Type B pancreatic cell (in vitro differentiated cells): Measurements from ENCODE around the gene DGCR2. TPM values are rescaled to one million over a fixed set of nuclear protein-coding genes. Genes with fewer than 3 reads are reported as not detected.
A peak's percentile ranks its signal among the peaks of the same experiment; 100 is the strongest.

Experiments
- DNase-seq: peaks from one replicate; pipeline ENCODE4 v3.0.0; 2021; ENCODE audit warnings: mixed read lengths; ENCODE audit not compliant: unreplicated experiment; ENCODE audit errors: extremely low spot score
- H3K27ac Mint-ChIP-seq: 2 replicates; pipeline ENCODE4 v1.8.0; 2021; ENCODE audit warnings: mild to moderate bottlenecking, mixed read lengths
- H3K27me3 Mint-ChIP-seq: 2 replicates; pipeline ENCODE4 v1.8.0; 2021; ENCODE audit warnings: mixed read lengths
- H3K36me3 Mint-ChIP-seq: 2 replicates; pipeline ENCODE4 v1.8.0; 2021; ENCODE audit warnings: mixed read lengths
- H3K4me1 Mint-ChIP-seq: one replicate; pipeline ENCODE4 v1.8.0; 2021; ENCODE audit warnings: mixed read lengths; ENCODE audit not compliant: unreplicated experiment
- H3K4me3 Mint-ChIP-seq: 2 replicates; pipeline ENCODE4 v1.8.0; 2021; ENCODE audit warnings: mild to moderate bottlenecking, mixed read lengths
- H3K9me3 Mint-ChIP-seq: 2 replicates; pipeline ENCODE4 v1.8.0; 2021; ENCODE audit warnings: mixed read lengths
- total RNA-seq: library from RNA; stranded (reverse); gene quantifications from 2 replicates; pipeline ENCODE4 v1.2.1, GENCODE V29; 2021; ENCODE audit warnings: low replicate concordance
- TF ChIP-seq, protein P1 (sequence below): fragments of 200-600 bp; sonication (generic); conservative IDR thresholded peaks from 2 replicates; pipeline ENCODE4 v1.5.0; 2021; ENCODE audit warnings: antibody characterized with exemption, mild to moderate bottlenecking

The DGCR2 gene
- total RNA-seq, 1 donor from 2014 or later = 83.1 TPM

DNA sequence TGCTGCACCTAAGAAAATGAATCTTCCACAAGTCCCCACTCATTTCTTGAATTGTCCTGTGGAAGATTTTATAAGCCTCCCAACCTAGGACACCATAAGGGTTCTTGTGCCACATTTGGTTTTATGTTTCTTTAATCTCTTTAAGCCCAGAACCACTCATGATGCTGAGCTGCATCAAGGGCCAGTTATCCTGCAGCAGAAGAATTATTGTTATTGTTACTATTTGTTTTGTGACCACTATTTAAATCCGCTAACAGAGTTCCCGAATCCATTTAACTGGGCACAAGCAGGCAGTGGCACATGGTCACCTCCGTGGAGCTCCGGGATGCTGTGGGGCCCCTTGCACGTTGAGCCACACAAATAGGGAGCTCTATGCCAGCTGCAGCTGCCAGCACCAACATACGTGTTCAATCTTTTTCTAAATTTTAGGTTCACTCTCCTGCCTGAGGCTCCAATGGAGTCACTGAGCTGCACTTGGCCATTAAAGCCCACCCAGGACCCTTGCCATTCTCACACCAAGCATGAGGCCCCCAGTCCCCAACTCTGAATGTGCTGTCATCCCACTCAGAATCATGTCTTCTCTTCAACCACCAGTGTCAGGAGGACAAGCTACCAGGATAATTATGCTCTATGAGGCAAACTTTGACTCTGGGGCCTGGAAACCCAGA lies 60.6 kb downstream of the DGCR2 start:
- no peak overlapping the region for H3K4me3 Mint-ChIP-seq
- no peak for DNase-seq
- no peaks in the 10 kb centered on the region for H3K27me3 Mint-ChIP-seq
- no peak overlapping the region for H3K27ac Mint-ChIP-seq
- TF ChIP-seq, protein P1, sequence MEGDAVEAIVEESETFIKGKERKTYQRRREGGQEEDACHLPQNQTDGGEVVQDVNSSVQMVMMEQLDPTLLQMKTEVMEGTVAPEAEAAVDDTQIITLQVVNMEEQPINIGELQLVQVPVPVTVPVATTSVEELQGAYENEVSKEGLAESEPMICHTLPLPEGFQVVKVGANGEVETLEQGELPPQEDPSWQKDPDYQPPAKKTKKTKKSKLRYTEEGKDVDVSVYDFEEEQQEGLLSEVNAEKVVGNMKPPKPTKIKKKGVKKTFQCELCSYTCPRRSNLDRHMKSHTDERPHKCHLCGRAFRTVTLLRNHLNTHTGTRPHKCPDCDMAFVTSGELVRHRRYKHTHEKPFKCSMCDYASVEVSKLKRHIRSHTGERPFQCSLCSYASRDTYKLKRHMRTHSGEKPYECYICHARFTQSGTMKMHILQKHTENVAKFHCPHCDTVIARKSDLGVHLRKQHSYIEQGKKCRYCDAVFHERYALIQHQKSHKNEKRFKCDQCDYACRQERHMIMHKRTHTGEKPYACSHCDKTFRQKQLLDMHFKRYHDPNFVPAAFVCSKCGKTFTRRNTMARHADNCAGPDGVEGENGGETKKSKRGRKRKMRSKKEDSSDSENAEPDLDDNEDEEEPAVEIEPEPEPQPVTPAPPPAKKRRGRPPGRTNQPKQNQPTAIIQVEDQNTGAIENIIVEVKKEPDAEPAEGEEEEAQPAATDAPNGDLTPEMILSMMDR = no peak
- peaks cover 18% of the 10 kb centered on the region for H3K36me3 Mint-ChIP-seq
- H3K9me3 Mint-ChIP-seq = no peaks in the 10 kb centered on the region
- H3K4me1 Mint-ChIP-seq = no peaks in the 10 kb centered on the region

DNA sequence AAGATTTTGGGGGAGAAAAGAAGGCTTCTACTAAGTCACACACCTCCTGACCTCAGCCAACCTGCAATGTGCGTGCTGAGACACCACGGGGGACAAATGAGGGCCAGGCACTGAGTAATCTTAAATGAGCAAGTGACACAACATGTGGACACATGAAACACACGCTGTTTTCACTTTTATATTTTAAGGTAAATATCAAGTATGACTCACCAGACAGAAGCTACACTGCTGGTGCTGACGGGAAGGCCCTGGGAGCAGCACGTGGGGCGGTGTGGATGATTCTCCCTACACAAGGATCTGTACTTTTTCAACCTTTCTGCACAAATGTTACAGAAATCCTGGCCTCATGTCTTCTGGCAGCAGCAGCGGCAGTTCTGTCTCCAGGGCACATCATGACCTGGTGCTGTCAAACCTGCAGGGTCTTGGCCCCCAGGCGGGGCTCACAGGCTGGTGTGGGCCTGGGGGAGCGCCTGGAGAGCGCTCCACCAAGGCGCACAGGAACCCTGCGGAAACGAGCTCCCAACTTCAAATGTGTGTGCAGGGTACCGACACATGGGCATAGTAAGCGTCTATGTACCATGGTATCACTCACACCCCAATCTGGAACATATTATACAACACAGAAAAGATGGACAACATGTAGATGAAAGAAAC lies 61.7 kb downstream of the DGCR2 start:
- TF ChIP-seq, protein P1 = no peak
- peaks cover 18% of the 10 kb centered on the region for H3K36me3 Mint-ChIP-seq
- peak; percentile 58 for DNase-seq
- no peaks in the 10 kb centered on the region for H3K4me1 Mint-ChIP-seq
- H3K27me3 Mint-ChIP-seq = no peaks in the 10 kb centered on the region
- H3K27ac Mint-ChIP-seq = no peak overlapping the region
- H3K9me3 Mint-ChIP-seq = no peaks in the 10 kb centered on the region
- no peak overlapping the region for H3K4me3 Mint-ChIP-seq

DNA sequence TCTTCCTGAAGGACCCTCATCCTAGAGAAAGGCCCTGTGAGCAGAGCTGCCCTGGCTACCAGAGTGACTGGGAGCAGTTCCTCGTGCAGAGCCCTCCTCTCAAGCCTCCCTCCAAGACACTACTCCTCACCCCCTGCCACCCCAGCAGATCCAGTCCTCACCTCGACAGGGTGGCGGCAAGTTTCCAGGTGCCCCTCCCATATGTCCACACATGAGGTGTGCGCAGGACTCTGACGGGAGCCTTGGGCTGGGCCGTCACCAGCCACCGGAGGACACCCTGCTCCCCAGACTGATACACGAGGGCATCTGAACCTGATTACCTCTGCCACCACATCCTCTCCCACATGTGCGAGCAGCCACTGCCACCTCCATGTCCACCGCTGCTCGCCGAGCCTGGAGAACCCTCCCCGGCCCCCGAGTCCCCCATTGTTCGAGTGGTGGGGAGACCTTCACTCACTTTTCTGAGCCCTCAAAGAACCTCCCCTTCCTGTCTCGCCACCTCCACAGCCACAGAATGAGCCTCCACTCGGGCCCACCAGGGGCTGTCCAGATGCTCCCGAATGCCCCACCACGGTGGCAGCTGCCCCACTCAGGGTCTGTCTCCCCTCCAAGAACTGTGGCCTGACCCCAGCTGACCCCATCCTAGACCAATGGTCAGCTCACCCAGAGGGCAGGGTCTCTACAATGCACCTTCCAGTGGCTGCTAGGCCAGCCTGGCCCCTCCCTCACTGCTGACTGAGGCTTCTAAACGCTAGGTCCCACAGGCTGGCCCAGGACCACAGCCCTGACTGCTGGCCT lies 62.5 kb downstream of the DGCR2 start:
- no peaks in the 10 kb centered on the region for H3K27me3 Mint-ChIP-seq
- H3K4me3 Mint-ChIP-seq = no peak overlapping the region
- H3K4me1 Mint-ChIP-seq = no peaks in the 10 kb centered on the region
- DNase-seq = peak; percentile 58
- no peaks in the 10 kb centered on the region for H3K9me3 Mint-ChIP-seq
- no peak overlapping the region for H3K27ac Mint-ChIP-seq
- TF ChIP-seq, protein P1 = no peak
- peaks cover 18% of the 10 kb centered on the region for H3K36me3 Mint-ChIP-seq

DNA sequence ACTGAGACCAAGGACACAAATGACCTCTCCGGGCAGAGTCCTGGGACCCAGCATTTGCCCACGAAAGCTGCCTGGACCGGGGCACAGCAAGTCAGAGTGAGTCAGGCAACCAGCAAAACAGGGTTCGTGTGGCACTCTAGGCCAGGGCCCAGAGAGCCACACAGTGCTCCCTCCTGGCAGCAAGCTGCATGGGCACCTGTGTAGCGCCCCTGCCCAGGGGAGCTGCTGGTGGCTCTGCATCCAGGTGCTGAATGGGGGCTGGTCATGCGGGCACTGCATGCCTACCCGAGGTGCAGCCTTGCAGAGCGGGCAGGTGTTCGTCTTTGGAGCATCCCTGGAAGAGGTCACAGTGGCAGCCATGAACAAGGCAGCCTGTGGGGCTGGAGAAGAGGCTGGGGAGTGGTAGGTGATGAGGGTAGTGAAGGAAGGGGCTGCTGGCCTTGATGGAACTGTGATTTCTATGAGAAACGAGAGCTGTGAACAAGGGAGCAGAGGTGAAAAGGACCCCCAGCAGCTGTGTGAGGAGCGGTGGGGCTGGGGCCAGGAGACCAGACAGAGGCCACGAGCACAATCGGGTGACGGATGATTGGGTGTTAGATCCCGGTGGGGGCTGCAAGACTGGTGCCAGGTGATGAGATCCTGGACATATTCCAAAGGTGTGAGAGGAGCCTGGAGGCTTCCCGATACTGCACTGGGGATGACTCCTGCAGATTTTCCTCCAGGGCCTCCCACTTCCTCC lies 63.3 kb downstream of the DGCR2 start:
- peak; percentile 52 for DNase-seq
- H3K27ac Mint-ChIP-seq = peak overlapping the region; percentile 24

More for the DNA sequence above, 63.3 kb downstream of the DGCR2 start:
- Mint-ChIP-seq H3K27me3 (no peaks in the 10 kb centered on the region), H3K9me3 (no peaks in the 10 kb centered on the region), H3K4me1 (no peaks in the 10 kb centered on the region), H3K36me3 (peaks cover 18% of the 10 kb centered on the region), H3K4me3 (no peak overlapping the region)
- TF ChIP-seq, protein P1 = no peak
